GM18870 (cell line): Measurements from ENCODE around the gene EVX1.

Experiments
- ATAC-seq: cut with Tn5 transposase; IDR thresholded peaks from one replicate; pipeline ENCODE4 v1.9.1; 2021; ENCODE audit warnings: moderate library complexity; ENCODE audit not compliant: unreplicated experiment

EVX1 gene

DNA sequence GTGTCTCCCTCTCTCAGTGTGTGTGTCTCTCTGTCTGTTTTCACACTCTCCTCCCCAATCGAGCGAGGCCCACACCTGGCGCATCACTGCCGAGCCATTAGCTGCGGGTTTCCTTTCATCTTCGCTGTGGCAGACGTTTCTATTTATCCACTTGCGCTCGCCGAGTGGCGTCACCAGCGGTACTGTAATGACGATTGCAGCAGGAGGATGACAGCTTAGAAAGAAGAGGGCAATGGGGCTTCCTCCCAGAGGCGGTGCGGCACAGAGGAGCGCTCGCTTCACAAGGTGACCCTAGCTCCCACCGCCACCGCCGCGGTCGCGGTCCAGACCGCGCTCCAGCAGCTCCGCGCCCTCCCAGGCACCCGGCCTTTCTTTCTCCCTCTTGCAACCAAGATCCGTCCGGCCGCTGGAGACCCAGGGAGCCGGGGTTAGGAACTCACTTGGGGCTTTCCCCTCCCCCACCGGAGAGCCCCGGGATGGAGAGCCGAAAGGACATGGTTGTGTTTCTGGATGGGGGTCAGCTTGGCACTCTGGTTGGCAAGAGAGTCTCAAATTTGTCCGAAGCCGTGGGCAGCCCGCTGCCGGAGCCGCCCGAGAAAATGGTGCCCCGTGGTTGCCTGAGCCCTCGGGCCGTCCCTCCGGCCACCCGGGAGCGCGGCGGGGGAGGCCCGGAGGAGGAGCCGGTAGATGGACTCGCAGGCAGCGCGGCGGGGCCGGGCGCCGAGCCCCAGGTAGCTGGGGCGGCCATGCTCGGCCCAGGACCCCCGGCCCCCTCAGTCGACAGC is at the start of gene EVX1:
TSS of gene EVX1 (plus strand) at position 248 of the 785 bp plus-strand sequence. CDS start at position 477, 229 bp downstream.
- ATAC-seq = no peak

DNA sequence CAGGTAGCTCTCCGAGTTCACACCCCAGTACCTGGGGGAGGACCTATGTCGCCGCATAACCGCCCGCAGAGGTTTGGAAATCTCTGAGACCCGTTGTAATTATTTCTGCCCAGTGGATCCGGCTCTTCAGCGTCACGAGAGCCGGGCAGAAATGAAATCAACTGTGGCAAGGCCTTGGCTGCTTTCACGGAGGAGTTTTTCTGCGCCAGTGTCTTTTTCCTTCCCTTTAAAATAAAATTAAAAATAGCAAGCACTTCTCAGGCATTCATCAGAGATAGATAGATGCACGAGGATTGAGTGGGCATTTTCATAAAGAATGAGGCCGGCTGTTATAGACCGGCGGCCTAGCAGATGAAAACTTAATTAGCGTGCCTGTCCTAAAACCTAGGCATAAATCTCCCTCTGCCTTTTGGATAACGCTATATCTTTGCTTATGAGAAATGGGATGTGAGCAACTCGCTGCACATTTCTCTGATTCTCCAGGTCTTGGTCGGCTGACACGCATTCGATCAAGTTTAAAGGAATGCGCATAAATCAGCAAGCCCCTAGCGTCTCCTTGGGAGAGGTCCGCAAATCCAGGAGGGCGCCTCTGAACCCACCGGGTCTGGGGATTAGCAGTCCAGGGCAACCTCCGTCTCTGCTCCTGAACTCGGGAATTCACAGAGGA is 49.1 kb upstream of the EVX1 start:
- no peak for ATAC-seq

- no peak for ATAC-seq
Measured at GRCh38 chr7:27194002-27194352, 48.6 kb upstream of the EVX1 start.

GRCh38 chr7:27194686-27195379 is 47.8 kb upstream of the EVX1 start:
- ATAC-seq = no peak

- ATAC-seq = no peak
Measured at GRCh38 chr7:27196287-27196767, 46.3 kb upstream of the EVX1 start.

- no peak for ATAC-seq
Measured at GRCh38 chr7:27197137-27198042, 45.2 kb upstream of the EVX1 start.

GRCh38 chr7:27198138-27198841 is 44.3 kb upstream of the EVX1 start:
- ATAC-seq = no peak

DNA sequence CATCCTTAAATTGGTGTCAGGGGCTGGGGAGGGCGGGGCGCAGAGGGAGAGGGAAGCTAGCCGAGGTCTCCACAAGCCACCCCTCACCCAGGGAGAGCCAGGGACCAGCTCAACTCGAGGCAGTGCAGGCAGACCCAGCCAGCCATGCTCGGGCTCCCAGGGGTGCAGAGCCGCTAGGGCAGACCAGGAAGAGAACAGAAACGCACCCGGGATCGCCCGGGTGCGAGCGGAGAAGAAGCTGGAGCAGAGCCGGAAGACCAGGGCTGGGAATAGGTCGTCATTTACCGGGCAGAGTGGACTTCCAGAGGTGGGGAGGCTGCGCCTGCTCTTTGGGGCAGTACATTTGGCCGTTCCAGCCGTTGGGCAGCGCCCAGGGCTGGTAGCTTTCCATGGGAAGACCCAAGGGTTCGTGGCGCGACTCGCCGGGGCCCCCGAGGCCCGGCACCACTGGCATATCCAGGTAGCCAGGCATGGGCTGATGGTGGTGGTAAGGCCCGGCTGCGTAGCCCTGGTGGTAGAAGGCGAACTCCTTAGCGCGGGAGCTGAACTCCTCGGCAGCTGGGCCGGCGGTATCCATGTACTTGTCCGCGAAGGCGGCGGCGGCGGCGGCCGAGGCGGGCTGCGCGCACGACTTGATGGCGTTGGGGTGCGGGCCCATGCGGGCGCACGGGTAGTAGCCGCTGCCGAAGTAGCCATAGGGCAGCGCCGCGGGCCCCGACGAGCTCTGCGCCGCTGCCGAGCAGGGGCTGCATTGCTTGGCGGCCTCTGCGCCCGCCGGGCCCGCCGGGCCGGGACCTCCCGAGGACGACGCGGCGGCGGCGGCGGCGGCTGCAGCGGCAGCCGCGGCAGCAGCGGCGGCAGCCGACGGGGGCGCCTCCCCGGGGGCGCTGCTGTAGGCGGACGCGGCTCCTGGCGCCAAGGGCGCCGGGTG is 43.5 kb upstream of the EVX1 start:
- ATAC-seq = no peak

DNA sequence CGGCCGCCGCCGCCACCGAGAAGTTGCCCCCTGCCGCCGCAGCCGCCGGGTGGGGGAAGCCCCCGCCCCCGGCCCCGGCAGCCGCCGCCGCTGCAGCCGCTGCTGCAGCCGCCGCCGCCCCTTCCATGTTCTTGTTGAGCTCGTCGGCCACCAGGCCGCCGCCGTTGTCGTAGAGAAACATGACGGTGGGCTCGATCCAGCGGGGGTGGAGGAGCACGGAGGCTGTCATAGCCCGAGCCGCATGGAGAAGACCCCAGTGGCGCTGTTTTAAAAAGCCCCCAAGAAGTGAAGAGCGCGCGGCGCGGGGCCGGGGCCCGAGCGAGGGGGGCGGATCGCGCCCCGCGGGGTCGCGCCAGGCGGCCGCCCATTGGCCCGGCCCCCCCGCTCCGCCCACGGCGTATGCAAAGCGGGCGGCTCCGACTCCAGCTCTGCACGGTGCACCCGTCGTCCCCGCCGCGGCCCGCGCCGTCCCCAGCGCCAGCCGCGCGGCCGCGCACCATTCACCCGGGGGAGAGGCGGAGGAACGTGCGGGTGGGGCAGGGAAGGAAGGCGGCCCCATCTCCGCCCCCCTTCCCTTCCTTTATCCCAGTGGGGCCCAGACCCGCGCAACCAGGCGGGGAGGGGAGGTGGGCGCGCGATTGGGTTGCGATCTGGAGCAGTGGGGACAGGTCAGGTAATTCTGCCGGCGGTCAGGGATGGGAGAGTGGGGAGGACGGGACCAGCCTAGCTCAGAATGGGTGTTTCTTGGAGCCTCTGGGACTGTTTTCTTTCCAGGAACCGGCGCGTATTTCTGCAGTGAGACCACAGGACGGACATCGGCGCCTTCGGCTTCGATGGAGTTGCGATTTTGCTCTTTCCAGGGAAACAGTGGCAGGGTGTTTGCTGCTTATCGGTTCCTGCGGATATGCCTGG is 42.5 kb upstream of the EVX1 start, which contains the start of gene HOXA13:
TSS of gene HOXA13 (minus strand) at position 243 of the 912 bp plus-strand sequence. CDS start at position 229, 14 bp downstream.
- no peak for ATAC-seq

- ATAC-seq = no peak
Measured at GRCh38 chr7:27200761-27201579, 41.6 kb upstream of the EVX1 start.

DNA sequence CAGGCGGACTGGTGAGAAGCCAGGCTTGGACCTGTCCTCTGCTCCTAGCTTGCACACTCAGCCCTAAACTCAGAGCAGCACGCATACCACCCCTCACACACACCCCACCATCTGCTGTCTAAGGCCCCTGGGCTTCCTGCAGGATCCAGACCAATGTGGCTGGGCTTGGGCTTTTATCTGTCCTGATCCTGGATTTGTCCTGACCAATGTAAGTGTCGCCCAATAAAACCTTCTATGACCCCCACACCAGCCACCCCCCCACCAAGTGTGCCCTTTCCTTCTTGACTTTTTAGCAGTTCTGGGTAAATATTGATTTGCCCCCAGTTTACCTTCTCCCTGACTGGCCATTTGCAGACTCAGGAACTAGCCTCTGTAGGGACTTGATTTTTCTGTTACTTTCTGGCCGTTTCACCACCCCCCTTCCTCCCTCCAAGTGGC is 41.0 kb upstream of the EVX1 start:
- ATAC-seq = no peak

DNA sequence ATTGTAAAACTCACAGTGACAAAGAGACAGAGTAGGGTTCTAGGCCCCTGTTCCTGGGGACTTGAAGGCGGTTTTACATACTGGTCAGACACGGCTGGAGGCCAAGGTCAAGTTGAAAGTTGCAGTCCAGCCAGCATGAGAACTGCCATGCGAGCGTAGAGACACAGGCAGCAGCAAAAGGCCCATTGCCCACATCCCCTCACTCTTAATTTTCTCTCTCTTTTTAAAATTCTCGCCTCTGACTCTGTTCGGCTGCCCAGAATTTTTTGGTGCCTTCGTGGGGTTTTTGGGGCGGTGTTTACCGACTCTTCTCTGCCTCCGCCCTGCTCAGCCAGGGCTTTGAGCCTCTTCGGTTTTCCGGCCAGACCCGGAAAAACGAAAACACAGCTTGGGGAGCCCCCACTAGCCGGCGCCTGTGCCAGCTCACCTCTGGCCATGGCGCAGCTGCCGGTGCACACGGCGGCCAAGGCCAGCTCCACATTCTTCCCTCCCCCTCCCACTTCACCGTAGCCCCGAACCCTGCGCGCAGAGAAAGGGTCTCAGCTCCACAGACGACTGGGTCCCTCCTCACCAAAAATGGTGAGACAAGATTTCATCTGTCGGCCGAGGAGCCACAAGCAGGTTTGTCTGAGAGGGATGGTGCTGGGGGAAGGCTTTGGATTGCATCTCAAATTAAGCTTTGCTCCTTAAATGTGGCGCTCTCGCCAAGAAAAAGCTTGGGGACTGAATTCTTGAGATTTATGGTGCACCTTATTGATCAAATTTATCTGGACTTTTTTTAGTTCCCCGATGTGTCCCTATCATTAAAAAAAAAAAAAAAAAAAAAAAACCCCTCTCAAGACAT is 40.4 kb upstream of the EVX1 start:
- ATAC-seq = no peak

DNA sequence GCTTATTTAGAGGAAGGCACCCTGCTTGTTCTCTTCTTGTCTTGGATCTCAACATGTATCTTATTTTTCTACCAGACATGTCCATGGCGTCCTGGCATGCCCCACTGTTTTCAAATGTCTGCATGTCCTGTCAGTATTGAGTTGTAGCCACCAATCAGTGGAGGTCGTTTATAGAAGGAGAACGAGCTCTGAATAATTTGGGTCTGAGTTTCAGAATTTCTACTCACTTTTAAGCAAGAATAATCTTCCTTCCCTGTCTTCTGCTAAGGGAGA is 39.8 kb upstream of the EVX1 start:
- ATAC-seq = no peak

- no peak for ATAC-seq
Measured at GRCh38 chr7:27203365-27203953, 39.1 kb upstream of the EVX1 start.

DNA sequence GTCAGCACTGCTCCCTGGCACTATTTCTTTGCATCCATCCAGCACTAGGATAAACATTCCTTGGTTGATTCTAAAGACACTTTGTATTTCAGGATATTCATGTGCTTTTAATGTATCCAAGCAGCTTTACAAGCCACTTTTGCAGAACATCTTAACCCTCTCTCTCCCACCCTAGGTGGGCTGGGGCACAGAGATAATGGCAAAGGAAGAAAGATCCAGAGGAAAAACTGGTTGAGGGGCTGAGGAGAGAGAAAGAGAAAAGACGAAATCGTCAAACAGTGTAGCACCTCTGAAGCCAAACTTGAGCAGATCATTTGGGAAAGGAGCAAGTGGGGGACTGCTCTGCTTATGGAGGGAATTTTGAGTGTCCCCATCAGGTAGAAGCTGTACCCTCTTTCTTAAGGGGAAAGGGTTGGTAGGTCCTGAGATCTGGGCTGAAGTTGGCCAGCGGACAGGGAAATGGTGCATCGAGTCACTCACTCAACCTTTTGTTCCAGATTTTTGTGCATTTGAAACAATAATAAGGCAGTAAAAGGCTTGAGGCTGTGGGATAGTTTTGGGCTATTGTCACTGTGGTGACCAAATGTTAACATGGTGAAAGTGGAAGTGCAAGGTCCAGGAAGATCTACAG is 38.5 kb upstream of the EVX1 start:
- ATAC-seq = no peak
